GM19395 (cell line): ENCODE data around the gene TMEM255B.

Experiments
- ATAC-seq: cut with Tn5 transposase; IDR thresholded peaks from one replicate; pipeline ENCODE4 v1.9.1; 2021; ENCODE audit warnings: mild to moderate bottlenecking, moderate library complexity; ENCODE audit not compliant: unreplicated experiment

The TMEM255B gene

GRCh38 chr13:113801289-113801961 lies 42.4 kb downstream of the TMEM255B start:
- no peak for ATAC-seq

DNA sequence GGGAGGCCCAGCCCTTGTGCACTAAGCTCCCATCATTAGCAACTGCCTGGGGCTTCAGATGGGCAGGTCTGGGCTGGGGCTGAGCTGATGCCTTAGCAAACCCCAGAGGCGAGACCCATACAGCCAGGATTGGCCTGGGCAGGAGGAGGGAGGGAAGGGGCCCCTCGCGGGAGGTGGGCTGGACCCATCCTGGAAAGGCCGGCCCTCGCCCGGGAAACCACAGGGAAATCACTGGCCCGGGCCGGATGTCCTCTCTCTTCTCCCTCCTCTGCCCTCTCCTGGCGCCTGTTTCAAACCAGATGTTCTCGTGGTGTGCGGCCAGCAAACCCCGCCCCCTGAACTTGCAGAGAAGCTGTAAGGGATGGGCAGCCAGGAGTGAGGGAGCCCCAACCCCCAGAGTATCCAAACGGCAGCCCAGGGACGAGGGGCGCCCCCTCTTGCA lies 43.1 kb downstream of the TMEM255B start:
- ATAC-seq: no peak

- no peak for ATAC-seq
Measured at GRCh38 chr13:113802761-113803160, 43.7 kb downstream of the TMEM255B start.

DNA sequence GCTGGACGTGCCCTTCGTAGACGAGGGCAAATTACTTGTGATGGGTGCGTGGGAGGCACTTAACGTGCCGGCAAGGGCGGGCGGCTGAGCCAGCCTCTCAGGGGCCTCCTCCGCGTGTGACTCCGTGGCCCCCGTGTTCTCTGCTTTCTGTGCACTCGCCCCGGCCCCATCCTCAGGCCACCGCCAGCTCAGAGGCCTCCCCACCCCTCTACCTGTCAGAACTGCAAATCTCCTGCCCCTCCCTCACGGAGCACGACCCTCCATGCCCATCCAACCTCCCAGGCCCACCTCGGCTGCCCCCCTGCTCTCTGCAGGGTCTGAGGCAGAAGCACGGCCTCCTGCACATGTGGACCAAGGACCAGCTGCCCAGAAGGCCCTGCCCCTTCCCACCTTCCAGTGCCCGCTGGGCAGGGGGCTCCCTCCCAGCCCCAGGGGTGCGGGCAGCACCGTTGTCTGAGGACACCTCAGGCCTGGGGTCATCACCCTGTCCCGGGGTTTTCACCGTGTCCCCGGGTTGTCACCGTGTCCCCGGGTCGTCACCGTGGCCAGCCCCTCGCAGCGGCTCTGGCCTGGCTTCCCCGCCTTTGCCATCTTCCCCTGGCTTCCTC lies 44.5 kb downstream of the TMEM255B start:
- ATAC-seq: no peak

DNA sequence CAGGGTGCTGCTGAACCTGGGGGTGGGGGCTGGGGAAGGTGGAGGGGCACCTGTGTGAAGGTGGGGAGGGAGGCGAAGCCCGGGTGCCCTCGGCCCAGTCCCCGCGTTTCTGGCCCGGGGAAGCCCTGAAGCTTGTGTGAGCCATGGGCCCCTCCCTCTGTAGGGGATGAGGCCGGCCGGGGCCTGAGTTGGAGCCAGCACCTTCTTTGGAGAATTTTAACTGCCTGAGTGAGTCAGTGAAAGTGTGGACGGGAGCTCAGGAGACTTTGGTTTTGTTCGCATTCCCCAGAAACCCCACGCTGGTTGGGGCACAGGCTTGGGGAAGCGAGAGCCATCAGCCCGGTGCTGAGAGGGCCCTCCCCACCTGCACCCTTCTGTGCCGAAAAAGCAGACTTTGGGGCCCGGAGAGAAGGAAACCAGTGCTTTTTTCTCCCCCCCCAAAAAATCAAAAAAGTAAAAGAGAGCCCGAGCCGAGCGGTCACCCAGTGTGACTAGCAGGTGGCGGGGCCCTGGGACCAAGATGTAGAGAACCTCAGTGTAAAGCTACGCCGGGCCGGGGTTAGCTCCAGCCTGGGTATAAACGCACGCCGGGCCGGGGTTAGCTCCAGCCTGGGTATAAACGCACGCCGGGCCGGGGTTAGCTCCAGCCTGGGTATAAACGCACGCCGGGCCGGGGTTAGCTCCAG lies 45.1 kb downstream of the TMEM255B start:
- ATAC-seq: no peak

GRCh38 chr13:113804703-113805430 lies 45.8 kb downstream of the TMEM255B start:
- ATAC-seq: no peak

DNA sequence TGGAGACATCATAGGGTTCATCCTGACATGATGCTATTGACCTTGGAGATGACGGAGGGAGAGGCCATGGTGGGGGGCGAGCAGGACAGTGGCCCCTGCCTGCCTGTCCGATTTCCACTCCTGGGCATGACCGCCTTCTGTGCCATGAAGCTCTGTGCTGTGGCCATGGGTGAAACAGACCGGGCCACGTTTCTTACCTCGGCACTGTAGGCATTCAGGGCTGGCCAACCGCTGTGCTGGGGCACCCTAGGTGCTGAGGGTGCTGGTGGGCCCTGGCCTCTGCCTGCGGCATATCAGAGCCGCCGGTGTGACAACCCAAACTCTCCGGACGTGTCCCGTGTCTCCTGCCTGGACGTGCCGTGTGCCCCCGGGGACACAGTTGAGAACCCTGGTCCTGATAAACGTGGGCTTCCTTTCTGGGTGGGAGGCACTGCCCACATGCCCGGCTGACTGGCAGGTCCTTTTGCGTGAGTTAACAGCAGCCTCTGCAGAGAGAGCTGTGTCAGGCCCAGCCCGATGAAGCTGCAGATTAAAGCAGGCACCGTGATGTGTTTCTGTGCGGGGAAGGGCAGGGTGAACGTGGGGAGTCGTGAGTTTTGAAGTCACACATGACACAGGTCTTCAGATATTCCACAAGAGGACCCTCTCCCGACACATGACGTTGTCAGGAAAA lies 46.5 kb downstream of the TMEM255B start:
- ATAC-seq: no peak

DNA sequence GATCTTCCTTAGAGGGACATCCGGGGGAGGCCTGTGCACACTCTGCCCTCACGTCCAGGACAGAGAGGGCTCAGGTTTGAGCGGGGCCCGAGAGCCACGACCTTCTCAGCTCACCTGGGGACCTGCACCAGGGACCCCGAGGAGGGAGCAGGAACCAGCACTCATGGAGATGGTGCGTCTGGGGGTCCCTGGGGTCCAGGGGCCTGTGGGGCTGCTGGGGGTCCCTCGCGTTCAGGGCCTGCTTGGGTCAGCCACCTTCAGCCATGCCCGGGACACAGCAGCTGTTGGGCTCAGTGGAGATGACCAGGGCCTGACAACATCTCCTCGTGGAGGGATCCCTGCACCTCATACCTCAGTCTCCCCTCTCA lies 47.1 kb downstream of the TMEM255B start:
- ATAC-seq: no peak

DNA sequence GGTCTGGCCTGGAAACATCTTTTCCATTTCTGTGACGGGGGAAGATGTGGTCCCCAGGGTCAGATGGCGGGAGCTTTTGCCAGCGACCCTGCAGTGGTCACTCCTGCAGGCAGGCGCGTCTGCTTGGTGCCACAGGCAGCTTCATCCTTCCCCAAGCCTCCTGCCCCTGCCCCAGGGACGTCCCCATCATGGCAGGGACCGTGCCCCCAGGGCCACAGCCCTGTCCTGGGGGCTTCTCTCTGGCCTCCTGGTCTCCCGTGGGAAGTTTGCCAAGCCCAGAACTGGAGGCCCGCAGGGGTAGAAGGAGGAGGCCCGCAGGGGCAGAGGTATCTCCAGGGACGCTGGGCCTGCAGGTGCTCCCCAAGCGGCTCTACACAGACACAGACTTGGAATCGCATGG lies 47.5 kb downstream of the TMEM255B start:
- no peak for ATAC-seq

DNA sequence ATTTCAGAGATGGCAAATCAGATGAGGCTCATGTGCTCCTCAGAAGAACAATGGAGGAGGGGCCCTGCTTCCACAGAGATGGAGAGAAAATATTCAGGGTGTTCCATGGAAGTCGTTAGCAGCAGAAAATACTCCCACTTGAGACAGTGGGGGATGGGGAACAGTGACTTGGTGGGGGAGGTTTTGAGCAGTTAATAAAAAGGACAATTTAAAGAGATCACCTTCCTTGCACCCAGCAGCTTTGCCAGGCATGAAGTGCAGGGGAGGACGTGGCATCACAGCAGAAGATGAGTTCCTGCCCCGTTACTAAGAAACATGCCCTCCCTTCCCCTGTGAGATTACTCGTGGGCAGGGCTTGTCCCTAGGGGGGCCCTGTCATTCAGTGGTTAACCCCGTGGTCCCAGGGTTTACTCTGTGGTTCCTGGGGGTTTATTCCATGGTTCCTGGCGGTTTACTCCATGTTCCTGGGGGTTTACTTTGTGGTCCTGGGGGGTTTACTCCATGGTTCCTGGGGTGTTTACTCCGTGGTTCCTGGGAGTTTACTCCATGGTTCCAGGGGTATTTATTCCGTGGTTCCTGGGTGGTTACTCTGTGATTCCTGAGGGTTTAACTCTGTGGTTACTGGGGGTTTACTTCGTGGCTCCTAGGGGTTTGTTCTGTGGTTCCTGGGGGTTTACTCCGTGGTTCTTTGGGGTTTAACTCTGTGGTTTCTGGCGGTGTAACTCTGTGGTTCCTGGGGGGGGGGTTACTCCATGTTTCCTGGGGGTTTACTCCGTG lies 49.2 kb downstream of the TMEM255B start:
- no peak for ATAC-seq

DNA sequence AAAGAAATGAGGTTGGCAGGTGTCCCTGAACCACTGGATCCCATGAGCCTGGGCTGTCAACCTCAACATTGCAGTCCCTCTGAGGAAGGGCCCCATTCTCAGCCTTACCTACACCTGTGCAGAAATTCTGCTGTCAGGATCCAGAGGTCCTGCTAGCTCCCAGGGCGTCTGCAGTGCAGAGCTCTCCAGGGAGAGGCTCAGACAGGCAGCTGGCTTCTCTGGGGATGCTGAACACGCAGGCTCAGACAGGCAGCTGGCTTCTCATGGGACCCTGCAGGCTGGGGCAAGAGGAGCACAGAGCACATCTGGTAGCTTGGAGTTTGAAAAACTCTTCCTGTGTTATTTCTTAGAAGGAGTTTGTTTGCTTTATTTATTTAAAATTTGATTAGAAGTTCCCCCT lies 50.9 kb downstream of the TMEM255B start:
- ATAC-seq: no peak

GRCh38 chr13:113810640-113811039 lies 51.6 kb downstream of the TMEM255B start:
- ATAC-seq: no peak

- ATAC-seq: no peak
Measured at GRCh38 chr13:113811081-113811928, 52.3 kb downstream of the TMEM255B start.

- no peak for ATAC-seq
Measured at GRCh38 chr13:113812178-113813040, 53.4 kb downstream of the TMEM255B start.

GRCh38 chr13:113813070-113813748 lies 54.2 kb downstream of the TMEM255B start:
- no peak for ATAC-seq

GRCh38 chr13:113813749-113814434 lies 54.9 kb downstream of the TMEM255B start:
- ATAC-seq: no peak

DNA sequence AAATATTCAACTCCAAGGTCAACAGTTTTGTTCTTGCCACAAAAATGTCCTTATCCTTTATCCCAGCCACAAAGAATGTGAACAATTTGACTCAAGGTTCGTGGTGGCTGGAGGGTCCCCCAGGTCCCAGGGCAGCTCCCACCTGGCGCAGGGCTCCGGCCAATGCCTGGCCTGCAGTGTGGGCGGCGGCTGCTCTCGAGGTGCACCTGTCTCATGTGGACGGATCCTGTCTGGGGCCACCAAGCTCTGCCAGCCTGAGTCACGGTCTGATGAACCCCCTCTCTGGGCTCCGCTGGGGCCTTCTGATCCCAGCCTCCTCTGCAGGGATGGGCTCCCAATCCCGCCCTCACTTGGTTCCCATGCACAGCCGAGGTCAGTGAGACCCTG lies 55.4 kb downstream of the TMEM255B start:
- no peak for ATAC-seq
